Vagina (tissue), 2 donors: Measurements from ENCODE around the gene GDPD4. TPM values are rescaled to one million over a fixed set of nuclear protein-coding genes. Genes with fewer than 3 reads are reported as not detected.

Experiments
- DNase-seq, 2 donors: peaks; one replicate each; pipeline ENCODE4 v3.0.0-alpha.2; 2017; ENCODE audit errors: extremely low spot score in 2 of 2
- H3K27ac ChIP-seq: fragments of 200-600 bp; sonication (generic); one replicate; pipeline ENCODE4 v1.5.1; 2019
- H3K27me3 ChIP-seq: fragments of 200-600 bp; sonication (generic); one replicate; pipeline ENCODE4 v1.5.1; 2019
- H3K36me3 ChIP-seq, 2 donors: fragments of 200-600 bp; sonication (generic); one replicate each; pipeline ENCODE4 v1.5.1; 2017 to 2019
- H3K4me1 ChIP-seq: fragments of 200-600 bp; sonication (generic); one replicate; pipeline ENCODE4 v1.5.1; 2019
- H3K4me3 ChIP-seq, 2 donors: fragments of 200-600 bp; sonication (generic); 1 replicate in 1 of 2; 2 replicates in 1 of 2; pipeline ENCODE4 v1.5.1; 2016 to 2019
- H3K9me3 ChIP-seq: fragments of 200-600 bp; sonication (generic); one replicate; pipeline ENCODE4 v1.5.1; 2019
- POLR2A ChIP-seq, 2 donors: fragments of 450-650 bp; IDR thresholded peaks; one replicate each; pipeline ENCODE4 v1.6.1; 2017; ENCODE audit warnings: antibody characterized with exemption in 2 of 2, mild to moderate bottlenecking in 2 of 2, moderate library complexity in 2 of 2
- POLR2AphosphoS5 ChIP-seq, 2 donors: sonication (generic); formaldehyde crosslinking; IDR thresholded peaks; one replicate each; pipeline ENCODE4 v1.9.0; 2017; ENCODE audit warnings: antibody characterized with exemption in 2 of 2, mild to moderate bottlenecking in 2 of 2, low read depth in 1 of 2; ENCODE audit not compliant: insufficient read depth in 1 of 2
- intact Hi-C: fragments of 100-400 bp; cut with DNase I; formaldehyde crosslinking; loops from one replicate; pipeline ENCODE4 v1.15.1; 2023
- total RNA-seq: library from RNA; depleted of rRNA; stranded (reverse); fragments of >200 nt; gene quantifications from one replicate; pipeline ENCODE4 v1.2.3, GENCODE V29; 2016
- TF ChIP-seq, protein P1 (sequence below), 3 experiments: fragments of 450-650 bp in 2 of 3; fragments of 200-600 bp in 1 of 3; sonication (generic) in 1 of 3; IDR thresholded peaks; one replicate each; pipeline ENCODE4 v1.5.1; 2017 to 2019; ENCODE audit warnings: antibody characterized with exemption in 3 of 3, mild to moderate bottlenecking in 2 of 3, moderate library complexity in 2 of 3

GDPD4 gene
- total RNA-seq, 1 donor from 2014 or later, result not detected

GRCh38 chr11:77183431-77183984 is 118.0 kb downstream of the GDPD4 start:
- intact Hi-C loops, result loop anchor here (10.0 kb wide), 1 partner anchor 139 kb away; no protein-coding TSS in a partner anchor
- H3K36me3 ChIP-seq, result no peaks in the 10 kb centered on the region
- no peak overlapping the region for H3K4me3 ChIP-seq
- DNase-seq, result no peak
- no peaks in the 10 kb centered on the region for H3K4me1 ChIP-seq
- no peaks in the 10 kb centered on the region for H3K9me3 ChIP-seq
- no peaks in the 10 kb centered on the region for H3K27me3 ChIP-seq
- TF ChIP-seq, protein P1, sequence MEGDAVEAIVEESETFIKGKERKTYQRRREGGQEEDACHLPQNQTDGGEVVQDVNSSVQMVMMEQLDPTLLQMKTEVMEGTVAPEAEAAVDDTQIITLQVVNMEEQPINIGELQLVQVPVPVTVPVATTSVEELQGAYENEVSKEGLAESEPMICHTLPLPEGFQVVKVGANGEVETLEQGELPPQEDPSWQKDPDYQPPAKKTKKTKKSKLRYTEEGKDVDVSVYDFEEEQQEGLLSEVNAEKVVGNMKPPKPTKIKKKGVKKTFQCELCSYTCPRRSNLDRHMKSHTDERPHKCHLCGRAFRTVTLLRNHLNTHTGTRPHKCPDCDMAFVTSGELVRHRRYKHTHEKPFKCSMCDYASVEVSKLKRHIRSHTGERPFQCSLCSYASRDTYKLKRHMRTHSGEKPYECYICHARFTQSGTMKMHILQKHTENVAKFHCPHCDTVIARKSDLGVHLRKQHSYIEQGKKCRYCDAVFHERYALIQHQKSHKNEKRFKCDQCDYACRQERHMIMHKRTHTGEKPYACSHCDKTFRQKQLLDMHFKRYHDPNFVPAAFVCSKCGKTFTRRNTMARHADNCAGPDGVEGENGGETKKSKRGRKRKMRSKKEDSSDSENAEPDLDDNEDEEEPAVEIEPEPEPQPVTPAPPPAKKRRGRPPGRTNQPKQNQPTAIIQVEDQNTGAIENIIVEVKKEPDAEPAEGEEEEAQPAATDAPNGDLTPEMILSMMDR (IDR thresholded peaks at IDR 0.05), result no peak
- no peak for TF ChIP-seq POLR2AphosphoS5 (IDR thresholded peaks at IDR 0.05; ENCODE audit: insufficient read depth in 1 of 2, low read depth in 1 of 2)
- no peak for TF ChIP-seq POLR2A (IDR thresholded peaks at IDR 0.05)
- H3K27ac ChIP-seq, result no peak overlapping the region

DNA sequence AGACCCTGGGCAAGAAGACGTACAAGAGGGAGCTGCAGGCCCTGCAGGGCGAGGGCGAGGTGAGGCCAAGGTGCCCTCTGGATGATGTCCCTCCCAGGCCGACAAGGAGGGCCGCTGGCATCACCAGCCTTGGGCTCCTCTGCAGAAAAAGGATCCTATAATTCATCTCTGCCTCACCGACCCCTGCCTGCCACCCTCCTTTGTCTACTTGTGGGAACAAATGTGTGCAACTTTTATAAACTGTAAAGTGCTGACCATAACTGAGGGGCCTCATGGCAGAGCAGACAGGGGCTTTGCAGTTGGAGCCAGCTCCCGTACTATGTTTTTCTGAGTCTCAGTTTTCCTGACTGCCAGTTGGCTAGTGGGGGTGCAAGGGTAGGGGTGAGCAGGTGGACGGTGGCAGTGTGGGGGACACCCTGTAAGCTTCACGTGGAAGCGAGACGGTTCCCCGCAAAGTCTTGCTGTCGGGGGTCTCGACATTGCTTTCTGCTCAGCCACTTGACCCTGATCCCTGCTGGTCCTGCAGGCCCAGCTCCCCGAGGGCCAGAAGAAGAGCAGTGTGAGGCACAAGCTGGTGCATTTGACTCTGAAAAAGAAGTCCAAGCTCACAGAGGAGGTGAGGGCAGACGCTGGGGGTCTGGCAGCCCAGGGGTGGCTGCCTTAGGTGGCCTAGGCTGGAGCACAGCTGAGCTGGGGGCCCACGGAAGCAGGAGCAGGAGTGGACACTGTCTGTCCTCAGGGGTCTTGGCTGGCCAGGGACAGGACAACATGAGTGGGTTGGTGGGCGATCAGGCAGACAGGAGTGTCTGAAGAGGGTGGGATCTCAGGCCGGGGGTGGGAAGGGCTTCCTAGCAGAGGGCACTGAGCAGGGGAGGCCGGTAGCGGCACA is 118.7 kb downstream of the GDPD4 start:
- intact Hi-C loops, result loop anchor here (10.0 kb wide), 1 partner anchor 138 kb away; no protein-coding TSS in a partner anchor
- Histone ChIP-seq H3K9me3 (no peaks in the 10 kb centered on the region), H3K36me3 (no peaks in the 10 kb centered on the region), H3K4me1 (no peaks in the 10 kb centered on the region), H3K4me3 (no peak overlapping the region), H3K27me3 (no peaks in the 10 kb centered on the region), H3K27ac (no peak overlapping the region)
- DNase-seq, result no peak
- TF ChIP-seq POLR2A (IDR thresholded peaks at IDR 0.05), result no peak
- TF ChIP-seq, protein P1 (IDR thresholded peaks at IDR 0.05), result no peak
- no peak for TF ChIP-seq POLR2AphosphoS5 (IDR thresholded peaks at IDR 0.05; ENCODE audit: insufficient read depth in 1 of 2, low read depth in 1 of 2)

DNA sequence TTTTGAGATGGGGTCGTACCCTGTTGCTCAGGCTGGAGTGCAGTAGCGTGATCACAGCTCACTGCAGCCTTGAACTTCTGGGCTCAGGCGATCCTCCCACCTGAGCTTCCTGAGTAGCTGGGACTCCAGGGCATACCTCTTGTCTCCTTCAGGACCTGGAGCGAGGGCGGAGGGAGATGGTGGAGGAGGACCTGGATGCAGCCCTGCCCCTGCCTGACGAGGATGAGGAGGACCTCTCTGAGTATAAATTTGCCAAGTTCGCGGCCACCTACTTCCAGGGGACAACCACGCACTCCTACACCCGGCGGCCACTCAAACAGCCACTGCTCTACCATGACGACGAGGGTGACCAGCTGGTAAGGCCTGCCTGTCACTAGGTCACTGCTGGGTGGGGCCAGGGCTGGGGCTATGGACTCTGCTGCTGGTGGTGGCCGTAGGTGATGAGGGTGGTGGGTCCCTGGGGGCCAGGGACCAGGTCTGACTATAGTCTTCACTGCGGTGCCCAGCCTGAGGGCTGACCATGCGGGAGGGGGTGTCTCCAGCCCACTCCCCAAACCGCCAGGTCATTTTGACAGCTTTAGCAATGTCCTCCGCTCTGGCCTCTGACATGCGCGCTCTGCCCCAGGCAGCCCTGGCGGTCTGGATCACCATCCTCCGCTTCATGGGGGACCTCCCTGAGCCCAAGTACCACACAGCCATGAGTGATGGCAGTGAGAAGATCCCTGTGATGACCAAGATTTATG is 119.5 kb downstream of the GDPD4 start:
- H3K36me3 ChIP-seq, result no peaks in the 10 kb centered on the region
- H3K9me3 ChIP-seq, result no peaks in the 10 kb centered on the region
- no peak for DNase-seq
- no peak overlapping the region for H3K4me3 ChIP-seq
- no peaks in the 10 kb centered on the region for H3K27me3 ChIP-seq
- intact Hi-C loops, result loop anchor here (10.0 kb wide), 1 partner anchor 137 kb away; no protein-coding TSS in a partner anchor
- H3K4me1 ChIP-seq, result no peaks in the 10 kb centered on the region
- no peak overlapping the region for H3K27ac ChIP-seq
- TF ChIP-seq POLR2A (IDR thresholded peaks at IDR 0.05) (no peak), POLR2AphosphoS5 (IDR thresholded peaks at IDR 0.05; ENCODE audit: insufficient read depth in 1 of 2, low read depth in 1 of 2) (no peak)
- TF ChIP-seq, protein P1 (IDR thresholded peaks at IDR 0.05), result no peak

GRCh38 chr11:77181226-77181625 is 120.3 kb downstream of the GDPD4 start:
- H3K27ac ChIP-seq, result no peak overlapping the region
- intact Hi-C loops, result loop anchor here (10.0 kb wide), 1 partner anchor 136 kb away; no protein-coding TSS in a partner anchor

More at GRCh38 chr11:77181226-77181625, 120.3 kb downstream of the GDPD4 start:
- no peak overlapping the region for H3K4me3 ChIP-seq
- no peaks in the 10 kb centered on the region for H3K4me1 ChIP-seq
- TF ChIP-seq, protein P1 (IDR thresholded peaks at IDR 0.05), result no peak
- TF ChIP-seq POLR2A (IDR thresholded peaks at IDR 0.05), result no peak
- TF ChIP-seq POLR2AphosphoS5 (IDR thresholded peaks at IDR 0.05; ENCODE audit: insufficient read depth in 1 of 2, low read depth in 1 of 2), result no peak
- H3K36me3 ChIP-seq, result no peaks in the 10 kb centered on the region
- no peak for DNase-seq
- H3K27me3 ChIP-seq, result no peaks in the 10 kb centered on the region
- no peaks in the 10 kb centered on the region for H3K9me3 ChIP-seq
